Stimulated activated CD4-positive, alpha-beta T cell treated with anti-CD3 and anti-CD28 coated beads, Interleukin-1b, Interleukin-23, amount 100 ng/mL, for 1 hour (primary cell): ENCODE data around the gene RSPH9.
"Not testable (repeated sequence)": the region's sequence is repeated elsewhere in the genome, so short reads cannot be mapped to it uniquely, and the experiment has no call there.

Experiments used
- DNase-seq, 2 donors: peaks; one replicate each; pipeline ENCODE4 v3.0.0-alpha.2; 2020; ENCODE audit warnings: low read depth in 2 of 2

Gene RSPH9

GRCh38 chr6:43629104-43629504, 15.7 kb upstream of the RSPH9 start, which contains the start of gene GTPBP2:
TSS of gene GTPBP2 (minus strand) at chr6:43629264. CDS start at chr6:43629162, 102 bp downstream.
- peak; percentile 82 to 87 for DNase-seq

- peak; percentile 58 to 63 for DNase-seq
Observed at GRCh38 chr6:43629505-43630300, 15.1 kb upstream of the RSPH9 start.

- no peak for DNase-seq
Observed at GRCh38 chr6:43630980-43631619, 13.7 kb upstream of the RSPH9 start.

DNA sequence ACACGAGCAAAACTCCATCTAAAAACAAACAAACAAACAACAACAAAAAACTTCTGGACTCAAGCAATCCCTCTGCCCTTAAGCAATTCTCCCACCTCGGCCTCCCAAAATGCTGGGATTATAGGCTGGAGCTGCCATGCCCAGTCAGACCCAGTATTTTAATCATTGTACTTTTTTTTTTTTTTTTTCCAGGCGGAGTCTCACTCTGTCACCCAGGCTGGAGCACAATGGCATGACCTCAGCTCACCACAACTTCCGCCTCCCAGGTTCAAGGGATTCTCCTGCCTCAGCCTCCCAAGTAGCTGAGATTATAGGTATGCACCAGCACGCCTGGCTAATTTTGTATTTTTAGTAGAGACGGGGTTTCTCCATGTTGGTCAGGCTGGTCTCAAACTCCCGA, 11.8 kb upstream of the RSPH9 start:
- not testable (repeated sequence) for DNase-seq

GRCh38 chr6:43634702-43635303, 10.0 kb upstream of the RSPH9 start:
- DNase-seq: no peak

- DNase-seq: peak; percentile 54 to 60
Observed at GRCh38 chr6:43635387-43636307, 9.2 kb upstream of the RSPH9 start, which contains the start of gene MAD2L1BP. TSS of gene MAD2L1BP (plus strand) at chr6:43635840. CDS start at chr6:43635876, 36 bp downstream.

GRCh38 chr6:43636308-43636659, 8.6 kb upstream of the RSPH9 start:
- DNase-seq: no peak

GRCh38 chr6:43639984-43640800, 4.6 kb upstream of the RSPH9 start:
- DNase-seq: no peak

DNA sequence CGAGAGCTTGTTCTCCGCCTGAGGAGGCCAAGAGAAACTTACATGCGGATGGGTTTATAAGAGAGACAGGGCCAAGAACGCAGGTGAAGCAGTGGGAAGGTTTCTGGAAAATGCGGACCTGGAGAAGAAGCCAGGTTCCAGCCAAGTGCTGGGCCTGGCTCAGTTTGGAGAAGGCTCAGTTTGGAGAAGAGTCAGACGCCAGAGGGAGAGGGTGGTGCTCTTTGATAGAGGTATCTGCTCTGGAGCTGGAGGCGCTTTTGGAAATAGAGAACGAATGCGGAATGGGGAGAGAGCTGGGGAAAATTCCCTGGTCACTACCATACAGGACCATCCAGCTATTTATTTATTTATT, 753 bp downstream of the RSPH9 start:
- no peak for DNase-seq

- DNase-seq: no peak
Observed at GRCh38 chr6:43647613-43648012, 2.8 kb downstream of the RSPH9 start.

GRCh38 chr6:43648248-43648647, 3.4 kb downstream of the RSPH9 start:
- no peak for DNase-seq

DNA sequence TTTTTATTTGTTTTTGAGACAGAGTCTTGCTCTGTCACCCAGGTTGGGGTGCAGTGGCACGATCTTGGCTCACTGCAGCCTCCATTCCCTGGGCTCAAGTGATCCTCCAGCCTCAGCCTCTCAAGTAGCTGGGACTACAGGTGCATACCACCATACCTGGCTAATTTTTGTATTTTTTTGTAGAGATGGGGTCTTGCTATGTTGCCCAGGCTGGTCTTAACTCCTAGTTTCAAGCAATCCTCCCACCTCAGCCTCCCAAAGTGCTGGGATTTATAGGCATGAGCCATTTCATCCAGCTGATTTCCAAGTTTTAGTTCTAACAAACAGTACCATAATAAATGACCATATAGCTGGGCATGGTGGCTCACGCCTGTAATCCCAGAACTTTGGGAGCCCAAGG, 8.0 kb downstream of the RSPH9 start:
- not testable (repeated sequence) for DNase-seq

DNA sequence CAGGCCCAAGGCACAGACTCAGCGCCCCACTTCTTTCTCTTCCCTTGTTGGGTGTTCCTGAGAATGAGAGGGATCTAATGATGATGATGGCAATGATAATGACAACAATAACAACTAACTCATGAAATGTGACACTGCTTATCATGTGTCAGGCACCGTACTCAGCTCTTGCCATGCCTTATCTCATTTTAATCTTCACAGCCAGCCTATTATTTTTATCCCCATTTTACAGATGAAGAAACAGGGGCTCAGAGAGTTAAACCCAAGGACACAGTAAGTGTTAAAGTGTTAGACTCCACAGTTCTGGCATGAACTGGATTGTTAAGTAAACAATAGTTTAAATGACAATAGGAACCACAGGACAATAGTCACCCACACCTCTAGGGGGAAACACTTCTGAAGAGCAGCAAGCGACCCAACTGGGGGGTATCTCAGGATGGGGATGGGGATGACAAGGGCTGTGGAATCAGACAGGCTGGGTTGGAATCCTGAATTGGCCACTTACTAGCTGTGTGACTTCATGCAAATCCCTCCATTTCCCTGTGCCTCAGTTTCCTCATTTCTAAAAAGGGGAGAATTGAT, 12.5 kb downstream of the RSPH9 start:
- DNase-seq: no peak

DNA sequence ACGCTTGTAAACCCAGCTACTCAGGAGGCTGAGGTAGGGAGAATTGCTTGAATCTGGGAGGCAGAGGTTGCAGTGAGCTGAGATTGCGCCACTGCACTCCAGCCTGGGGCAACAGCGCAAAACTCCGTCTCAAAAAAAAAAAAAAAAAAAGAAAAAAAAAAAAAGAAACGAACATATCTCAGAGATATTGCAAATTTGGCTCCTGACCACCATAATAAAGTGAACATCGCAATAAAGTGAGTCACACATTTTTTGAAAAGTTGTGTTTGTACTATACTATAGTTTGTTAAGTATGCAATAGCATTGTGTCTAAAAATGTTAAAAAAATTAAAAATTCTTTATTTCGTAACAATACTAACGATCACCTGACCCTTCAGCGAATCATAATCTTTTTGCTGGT, 13.3 kb downstream of the RSPH9 start:
- no peak for DNase-seq

- not testable (repeated sequence) for DNase-seq
Observed at GRCh38 chr6:43662948-43663347, 18.1 kb downstream of the RSPH9 start.

DNA sequence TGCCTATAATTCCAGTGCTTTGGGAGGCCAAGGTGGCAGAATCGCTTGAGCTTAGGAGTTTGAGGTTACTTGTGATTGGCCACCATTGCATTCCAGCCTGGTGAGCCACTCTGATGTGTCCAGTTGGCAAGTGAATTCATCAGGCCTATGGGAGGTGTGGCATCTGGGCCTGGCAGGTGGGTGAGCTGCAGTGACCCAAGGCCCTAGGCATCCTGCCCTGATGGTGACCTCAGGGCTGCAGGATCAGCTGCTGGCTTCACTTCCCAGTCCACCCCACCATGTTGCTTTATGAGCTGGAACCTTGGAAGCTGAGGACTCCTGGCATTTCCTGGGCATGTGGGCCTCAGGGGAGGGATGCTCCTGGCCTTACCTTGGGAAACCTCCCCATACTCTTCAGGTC, 20.5 kb downstream of the RSPH9 start:
- DNase-seq: no peak

DNA sequence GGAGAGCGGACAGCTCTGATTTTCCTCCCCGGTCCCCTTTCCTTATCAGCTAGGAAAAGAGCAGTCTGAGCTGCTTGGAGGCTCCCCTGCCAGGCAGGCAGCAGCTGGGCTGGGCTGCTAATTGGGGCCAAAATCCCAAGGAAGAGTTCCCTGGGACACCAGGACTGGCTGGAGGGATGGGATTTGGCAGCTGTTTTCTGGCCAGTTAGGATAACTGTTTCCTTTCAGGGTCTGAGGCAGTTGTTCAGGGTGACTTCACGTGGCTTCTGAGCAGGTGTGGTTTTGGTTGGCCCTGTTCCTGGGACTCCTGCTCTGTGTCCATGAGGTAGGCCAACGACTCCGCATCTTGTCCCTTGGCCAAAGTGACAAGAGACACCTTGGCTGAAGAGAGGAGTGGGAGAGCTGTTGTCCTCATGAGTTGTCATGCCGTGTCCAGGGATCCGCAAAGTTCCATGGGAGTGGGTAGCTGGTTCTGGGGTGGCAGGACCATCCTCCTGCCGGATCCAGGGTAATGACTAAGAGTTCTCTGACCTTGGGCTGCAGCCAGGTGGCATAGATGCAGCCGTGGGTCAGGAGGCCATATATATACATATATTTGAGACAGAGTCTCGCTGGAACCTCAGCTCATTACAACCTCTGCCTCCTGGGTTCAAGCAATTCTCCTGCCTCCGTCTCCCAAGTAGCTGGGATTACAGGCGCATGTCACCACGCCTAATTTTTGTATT, 21.5 kb downstream of the RSPH9 start:
- DNase-seq: no peak

GRCh38 chr6:43667245-43668150, 22.7 kb downstream of the RSPH9 start:
- peak; percentile 63 to 88 for DNase-seq
